Coronary artery (tissue), 2 donors: ENCODE results near the gene DMRTA2.
"Not testable (repeated sequence)": the region's sequence is repeated elsewhere in the genome, so short reads cannot be mapped to it uniquely, and the experiment has no call there.

Source experiments
- DNase-seq: peaks from one replicate; pipeline ENCODE4 v3.0.0-alpha.2; 2017; ENCODE audit warnings: low spot score
- H3K27ac ChIP-seq, 2 donors: fragments of 200-600 bp; sonication (generic); one replicate each; pipeline ENCODE4 v1.5.1; 2016 to 2019
- H3K4me3 ChIP-seq: fragments of 200-600 bp; sonication (generic); 2 replicates; pipeline ENCODE4 v1.5.1; 2016; ENCODE audit warnings: mild to moderate bottlenecking, moderate library complexity
- TF ChIP-seq, protein P1 (sequence below): fragments of 200-600 bp; sonication (generic); IDR thresholded peaks from one replicate; pipeline ENCODE4 v1.5.1; 2019; ENCODE audit warnings: antibody characterized with exemption

Gene DMRTA2

GRCh38 chr1:50416150-50416527, 7.1 kb downstream of the DMRTA2 start:
- TF ChIP-seq, protein P1, sequence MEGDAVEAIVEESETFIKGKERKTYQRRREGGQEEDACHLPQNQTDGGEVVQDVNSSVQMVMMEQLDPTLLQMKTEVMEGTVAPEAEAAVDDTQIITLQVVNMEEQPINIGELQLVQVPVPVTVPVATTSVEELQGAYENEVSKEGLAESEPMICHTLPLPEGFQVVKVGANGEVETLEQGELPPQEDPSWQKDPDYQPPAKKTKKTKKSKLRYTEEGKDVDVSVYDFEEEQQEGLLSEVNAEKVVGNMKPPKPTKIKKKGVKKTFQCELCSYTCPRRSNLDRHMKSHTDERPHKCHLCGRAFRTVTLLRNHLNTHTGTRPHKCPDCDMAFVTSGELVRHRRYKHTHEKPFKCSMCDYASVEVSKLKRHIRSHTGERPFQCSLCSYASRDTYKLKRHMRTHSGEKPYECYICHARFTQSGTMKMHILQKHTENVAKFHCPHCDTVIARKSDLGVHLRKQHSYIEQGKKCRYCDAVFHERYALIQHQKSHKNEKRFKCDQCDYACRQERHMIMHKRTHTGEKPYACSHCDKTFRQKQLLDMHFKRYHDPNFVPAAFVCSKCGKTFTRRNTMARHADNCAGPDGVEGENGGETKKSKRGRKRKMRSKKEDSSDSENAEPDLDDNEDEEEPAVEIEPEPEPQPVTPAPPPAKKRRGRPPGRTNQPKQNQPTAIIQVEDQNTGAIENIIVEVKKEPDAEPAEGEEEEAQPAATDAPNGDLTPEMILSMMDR: no peak
- Histone ChIP-seq H3K27ac (no peak overlapping the region), H3K4me3 (no peak overlapping the region)
- DNase-seq: no peak

GRCh38 chr1:50415235-50416149, 7.8 kb downstream of the DMRTA2 start:
- TF ChIP-seq, protein P1: no peak
- no peak for DNase-seq
- Histone ChIP-seq H3K27ac (no peak overlapping the region), H3K4me3 (no peak overlapping the region)

- Histone ChIP-seq H3K4me3 (no peak overlapping the region), H3K27ac (no peak overlapping the region)
- DNase-seq: no peak
- TF ChIP-seq, protein P1: no peak
Observed at GRCh38 chr1:50414853-50415234, 8.4 kb downstream of the DMRTA2 start.

- Histone ChIP-seq H3K27ac (no peak overlapping the region), H3K4me3 (no peak overlapping the region)
- TF ChIP-seq, protein P1: no peak
- DNase-seq: no peak
Observed at GRCh38 chr1:50412813-50413476, 10.3 kb downstream of the DMRTA2 start.

- TF ChIP-seq, protein P1: no peak
- DNase-seq: no peak
- Histone ChIP-seq H3K27ac (no peak overlapping the region), H3K4me3 (no peak overlapping the region)
Observed at GRCh38 chr1:50405814-50406213, 17.4 kb downstream of the DMRTA2 start.

- TF ChIP-seq, protein P1: no peak
- no peak overlapping the region for H3K27ac ChIP-seq
Observed at GRCh38 chr1:50393522-50394120, 29.6 kb downstream of the DMRTA2 start.

GRCh38 chr1:50381551-50381950, 41.7 kb downstream of the DMRTA2 start:
- not testable (repeated sequence) for DNase-seq, H3K4me3 ChIP-seq, H3K27ac ChIP-seq

More at GRCh38 chr1:50393522-50394120, 29.6 kb downstream of the DMRTA2 start:
- no peak for DNase-seq
- no peak overlapping the region for H3K4me3 ChIP-seq
